ENCODE results near the gene COX7A1.

DNA sequence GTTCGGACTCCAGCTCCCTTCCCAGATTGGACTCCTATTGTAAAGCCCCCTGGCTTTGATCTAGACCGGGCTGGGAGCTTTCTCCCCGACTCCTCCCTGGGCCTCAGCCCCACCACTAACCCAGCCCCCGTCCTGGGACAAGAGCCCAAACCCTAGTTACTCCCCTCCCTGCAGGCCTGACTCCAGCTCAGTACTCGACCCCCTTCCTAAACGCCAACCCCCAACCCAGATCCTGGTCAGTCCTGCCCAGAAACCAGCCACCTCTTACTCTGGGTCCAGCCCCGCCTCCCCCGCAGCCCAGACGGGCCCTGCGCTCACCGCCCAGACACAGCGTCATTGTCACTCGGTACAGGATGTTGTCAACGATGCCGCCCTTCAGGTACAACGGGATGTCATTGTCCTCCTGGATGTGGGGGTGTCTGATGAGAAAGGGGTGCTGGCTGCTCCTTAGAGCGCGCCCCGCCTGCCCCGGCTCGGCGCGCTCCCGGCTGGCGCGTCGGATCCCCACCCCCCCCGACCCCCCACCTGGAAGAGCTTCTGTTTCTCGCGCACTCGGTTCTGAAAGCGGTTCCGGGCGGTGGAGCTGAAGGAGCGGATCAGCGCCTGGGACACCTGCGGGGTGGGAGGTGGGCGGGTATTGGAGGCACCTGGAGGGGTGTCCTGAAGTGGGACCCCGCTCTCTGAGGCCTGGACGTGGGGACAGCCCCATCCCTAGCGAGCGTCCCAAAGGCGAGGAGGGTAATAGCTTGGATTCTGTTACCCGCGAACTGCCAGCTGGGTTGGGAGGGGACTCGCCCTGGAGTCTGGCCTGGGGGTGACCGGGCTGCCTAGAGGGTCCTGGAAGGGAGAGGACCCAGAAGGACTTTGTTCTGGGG lies 866 bp downstream of the COX7A1 start:
- no peak for TF ChIP-seq POLR2A (IDR thresholded peaks at IDR 0.05; ENCODE audit: low read depth, low read length)
- no peak for TF ChIP-seq POLR2AphosphoS5 (IDR thresholded peaks at IDR 0.05; ENCODE audit: low read depth, low read length)
- TF ChIP-seq SPI1 (IDR thresholded peaks at IDR 0.05; ENCODE audit: low read depth, low read length), result no peak
- no peak for TF ChIP-seq POU2F2 (IDR thresholded peaks at IDR 0.05; ENCODE audit: low read depth, low read length)
- no peak for TF ChIP-seq TAF1 (IDR thresholded peaks at IDR 0.05; ENCODE audit: low read depth, low read length)
- no peak for TF ChIP-seq PAX5 (IDR thresholded peaks at IDR 0.05; ENCODE audit: insufficient read depth, low read length, severe bottlenecking)

All from GM12891 (cell line).